ENCODE results near the gene PPP1R36.
"Not testable (repeated sequence)": the region's sequence is repeated elsewhere in the genome, so short reads cannot be mapped to it uniquely, and the experiment has no call there.

PPP1R36 gene

DNA sequence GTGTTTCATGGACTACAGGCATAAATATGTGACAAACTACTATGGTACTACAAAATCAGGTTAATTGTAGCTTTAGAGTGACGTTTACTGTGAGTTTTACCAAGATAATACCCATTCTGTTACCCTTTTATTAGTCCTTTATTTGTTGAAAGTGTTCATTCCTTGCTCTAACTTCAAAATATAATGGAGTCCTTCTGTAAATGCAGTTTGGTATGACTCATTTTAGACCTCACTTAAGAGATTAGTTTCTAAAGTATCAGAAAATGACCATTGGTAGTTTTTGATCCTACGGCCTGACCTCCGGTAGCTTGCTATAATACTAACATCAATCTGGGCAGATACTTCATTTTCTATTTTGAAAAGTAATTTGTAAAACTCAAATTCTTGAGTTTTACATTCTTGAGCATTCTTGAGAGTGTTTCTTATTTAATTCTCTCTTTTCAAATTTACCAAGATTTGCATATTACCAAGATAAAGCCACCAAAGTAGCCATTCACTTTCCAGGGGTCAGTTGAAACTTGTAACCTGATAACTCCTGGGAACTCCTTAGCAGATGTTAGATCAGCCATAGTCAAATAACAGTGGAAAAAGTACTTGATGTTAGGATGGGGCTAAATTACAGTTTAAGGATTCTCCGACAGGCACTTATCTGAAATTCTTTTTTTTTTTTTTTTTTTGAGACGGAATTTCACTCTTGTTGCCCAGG lies 5.0 kb upstream of the PPP1R36 start:
- Histone ChIP-seq H3K4me1 (ENCODE audit: control insufficient read depth, insufficient read depth, low read length, poor library complexity, severe bottlenecking) (peaks cover 5% of the 10 kb centered on the region), H3K27ac (ENCODE audit: low read depth, low read length, severe bottlenecking) (no peak overlapping the region)

DNA sequence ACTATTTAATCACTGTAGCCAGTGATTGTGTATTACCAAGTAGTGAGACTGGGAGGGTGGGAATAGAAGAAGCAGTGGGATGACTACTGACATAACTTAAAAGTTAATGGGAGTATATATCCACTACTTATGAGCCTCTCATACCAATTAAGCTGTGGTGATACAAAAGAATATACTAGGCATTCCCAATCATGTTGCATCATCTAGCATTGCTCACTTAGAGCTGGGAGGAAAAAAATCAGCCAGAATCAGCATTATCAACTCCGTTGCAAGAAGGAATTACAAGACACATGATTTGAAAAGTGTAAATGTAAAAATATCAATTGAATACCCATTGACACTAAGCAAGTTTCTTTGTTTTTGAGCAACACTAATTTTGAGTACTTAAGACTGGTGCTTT lies 745 bp upstream of the PPP1R36 start:
- no peak overlapping the region for H3K27ac ChIP-seq (ENCODE audit: low read depth, low read length, severe bottlenecking)

More for the DNA sequence above, 5.0 kb upstream of the PPP1R36 start:
- 50 to 83% methylated on average over 1 of the region's 5 CpGs for WGBS, 2 experiments (ENCODE audit: insufficient coverage in 2 of 2)
- H3K9me3 ChIP-seq (ENCODE audit: control insufficient read depth, low read length), result peaks cover 8% of the 10 kb centered on the region
- H3K4me3 ChIP-seq (ENCODE audit: extremely low read depth, insufficient read depth, low read length, poor library complexity, severe bottlenecking), result peak overlapping the region; percentile 10
- no peaks in the 10 kb centered on the region for H3K36me3 ChIP-seq (ENCODE audit: control insufficient read depth, insufficient read depth, low read length)

DNA sequence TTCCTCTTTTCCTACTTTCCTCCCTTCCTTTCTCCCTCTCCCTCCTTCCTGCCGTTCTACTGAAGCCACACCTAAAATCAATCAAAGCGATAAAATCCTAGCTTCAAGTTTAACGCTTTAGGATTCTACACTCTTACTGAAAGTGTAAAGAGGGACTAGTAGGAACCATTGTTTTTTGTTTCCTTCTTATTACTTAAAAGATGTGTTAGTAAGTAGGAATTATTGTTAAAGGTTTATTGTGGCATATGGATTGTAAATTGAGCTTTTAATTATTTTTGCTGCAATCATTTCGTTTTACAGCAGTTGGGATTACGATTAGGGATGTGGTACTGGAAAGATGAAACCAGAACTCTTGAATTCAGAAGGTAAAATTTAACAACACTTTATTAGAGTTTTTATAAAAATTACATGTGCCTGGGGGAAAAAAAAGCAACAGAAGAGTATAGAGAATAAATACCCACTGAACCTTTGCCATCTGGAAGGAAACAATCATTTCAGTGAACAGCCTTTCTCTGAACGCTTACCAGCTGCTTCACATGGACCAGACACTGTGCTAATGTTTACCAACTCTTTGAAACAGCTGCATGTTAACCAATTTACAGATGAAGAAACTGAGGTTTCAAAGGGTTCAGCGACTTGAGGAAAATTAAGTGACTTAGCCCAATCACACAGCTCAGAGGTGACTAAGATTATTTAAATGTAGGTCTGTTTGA lies 1.0 kb downstream of the PPP1R36 start:
- 92 to 100% methylated on average over 1 to 2 of the region's 7 CpGs for WGBS, 2 experiments (ENCODE audit: insufficient coverage in 2 of 2)
- Histone ChIP-seq H3K9me3 (ENCODE audit: control insufficient read depth, low read length) (no peaks in the 10 kb centered on the region), H3K36me3 (ENCODE audit: control insufficient read depth, insufficient read depth, low read length) (no peaks in the 10 kb centered on the region), H3K27ac (ENCODE audit: low read depth, low read length, severe bottlenecking) (no peak overlapping the region), H3K4me3 (ENCODE audit: extremely low read depth, insufficient read depth, low read length, poor library complexity, severe bottlenecking) (no peak overlapping the region), H3K4me1 (ENCODE audit: control insufficient read depth, insufficient read depth, low read length, poor library complexity, severe bottlenecking) (peaks cover 5% of the 10 kb centered on the region)

More for the DNA sequence above, 745 bp upstream of the PPP1R36 start:
- H3K36me3 ChIP-seq (ENCODE audit: control insufficient read depth, insufficient read depth, low read length), result no peaks in the 10 kb centered on the region
- WGBS, 2 experiments (ENCODE audit: insufficient coverage in 2 of 2), result no CpG with 5 or more reads among the region's 1 CpG
- H3K4me1 ChIP-seq (ENCODE audit: control insufficient read depth, insufficient read depth, low read length, poor library complexity, severe bottlenecking), result peaks cover 5% of the 10 kb centered on the region
- H3K9me3 ChIP-seq (ENCODE audit: control insufficient read depth, low read length), result no peaks in the 10 kb centered on the region
- no peak overlapping the region for H3K4me3 ChIP-seq (ENCODE audit: extremely low read depth, insufficient read depth, low read length, poor library complexity, severe bottlenecking)

- WGBS, 2 experiments (ENCODE audit: insufficient coverage in 2 of 2), result 88% methylated on average over 2 to 4 of the region's 4 CpGs
- no peaks in the 10 kb centered on the region for H3K9me3 ChIP-seq (ENCODE audit: control insufficient read depth, low read length)
- H3K27ac ChIP-seq (ENCODE audit: low read depth, low read length, severe bottlenecking), result no peak overlapping the region
- no peaks in the 10 kb centered on the region for H3K36me3 ChIP-seq (ENCODE audit: control insufficient read depth, insufficient read depth, low read length)
- H3K4me1 ChIP-seq (ENCODE audit: control insufficient read depth, insufficient read depth, low read length, poor library complexity, severe bottlenecking), result peaks cover 9% of the 10 kb centered on the region
- H3K4me3 ChIP-seq (ENCODE audit: extremely low read depth, insufficient read depth, low read length, poor library complexity, severe bottlenecking), result no peak overlapping the region
Measured at GRCh38 chr14:64554556-64554955, 4.8 kb downstream of the PPP1R36 start.

DNA sequence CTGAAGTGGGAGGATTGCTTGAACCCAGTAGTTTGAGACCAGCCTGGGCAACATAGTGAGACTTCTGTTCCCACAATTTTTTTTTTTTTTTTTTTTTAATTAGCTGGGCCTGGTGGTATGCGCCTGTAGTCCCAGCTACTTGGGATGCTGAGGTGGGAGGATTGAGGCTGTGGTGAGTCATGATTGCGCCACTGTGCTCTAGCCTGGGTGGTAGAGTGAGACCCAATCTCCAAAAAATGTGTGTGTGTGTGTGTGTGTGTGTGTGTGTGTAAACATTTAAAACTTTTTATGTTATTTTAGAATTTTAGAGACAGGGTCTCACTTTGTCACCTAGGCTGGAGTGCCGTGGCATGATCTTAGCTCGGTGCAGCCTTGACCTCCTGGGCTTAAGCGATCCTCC lies 6.8 kb downstream of the PPP1R36 start:
- Histone ChIP-seq H3K9me3 (ENCODE audit: control insufficient read depth, low read length) (no peaks in the 10 kb centered on the region), H3K36me3 (ENCODE audit: control insufficient read depth, insufficient read depth, low read length) (no peaks in the 10 kb centered on the region), H3K4me1 (ENCODE audit: control insufficient read depth, insufficient read depth, low read length, poor library complexity, severe bottlenecking) (peaks cover 8% of the 10 kb centered on the region), H3K27ac (ENCODE audit: low read depth, low read length, severe bottlenecking) (no peak overlapping the region), H3K4me3 (ENCODE audit: extremely low read depth, insufficient read depth, low read length, poor library complexity, severe bottlenecking) (no peak overlapping the region)
- 96 to 100% methylated on average over 3 of the region's 5 CpGs for WGBS, 2 experiments (ENCODE audit: insufficient coverage in 2 of 2)

- H3K36me3 ChIP-seq (ENCODE audit: control insufficient read depth, insufficient read depth, low read length); H3K9me3 ChIP-seq (ENCODE audit: control insufficient read depth, low read length); H3K4me3 ChIP-seq (ENCODE audit: extremely low read depth, insufficient read depth, low read length, poor library complexity, severe bottlenecking); H3K27ac ChIP-seq (ENCODE audit: low read depth, low read length, severe bottlenecking); H3K4me1 ChIP-seq (ENCODE audit: control insufficient read depth, insufficient read depth, low read length, poor library complexity, severe bottlenecking): not testable (repeated sequence)
- WGBS, 2 experiments (ENCODE audit: insufficient coverage in 2 of 2), result 87 to 100% methylated on average over 2 of the region's 2 CpGs
Measured at GRCh38 chr14:64558216-64558615, 8.5 kb downstream of the PPP1R36 start.

DNA sequence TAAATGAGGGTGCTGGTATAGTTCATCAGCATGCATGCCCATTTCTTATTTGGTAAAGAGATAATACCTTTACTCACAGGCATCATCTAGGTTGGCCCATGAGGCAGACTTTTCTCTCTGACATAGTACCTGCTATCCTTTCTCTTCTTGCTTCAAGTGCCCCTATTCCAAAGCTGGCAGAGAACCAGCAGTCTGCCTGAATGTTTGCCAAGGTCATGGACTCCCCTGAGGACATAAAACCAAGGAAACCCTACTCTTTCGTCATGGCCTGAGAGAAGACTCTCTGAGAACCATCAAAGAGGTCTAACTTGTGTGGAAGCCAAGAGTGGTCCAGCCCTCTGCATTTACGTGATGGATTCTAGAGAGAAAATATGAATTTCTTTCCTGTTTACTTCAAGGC lies 11.9 kb downstream of the PPP1R36 start:
- WGBS, 2 experiments (ENCODE audit: insufficient coverage in 2 of 2), result 84 to 92% methylated on average over 2 of the region's 2 CpGs
- H3K27ac ChIP-seq (ENCODE audit: low read depth, low read length, severe bottlenecking), result no peak overlapping the region
- H3K9me3 ChIP-seq (ENCODE audit: control insufficient read depth, low read length), result no peaks in the 10 kb centered on the region
- H3K36me3 ChIP-seq (ENCODE audit: control insufficient read depth, insufficient read depth, low read length), result no peaks in the 10 kb centered on the region
- H3K4me1 ChIP-seq (ENCODE audit: control insufficient read depth, insufficient read depth, low read length, poor library complexity, severe bottlenecking), result peaks cover 10% of the 10 kb centered on the region
- no peak overlapping the region for H3K4me3 ChIP-seq (ENCODE audit: extremely low read depth, insufficient read depth, low read length, poor library complexity, severe bottlenecking)

- no peaks in the 10 kb centered on the region for H3K9me3 ChIP-seq (ENCODE audit: control insufficient read depth, low read length)
- H3K4me3 ChIP-seq (ENCODE audit: extremely low read depth, insufficient read depth, low read length, poor library complexity, severe bottlenecking), result no peak overlapping the region
- H3K36me3 ChIP-seq (ENCODE audit: control insufficient read depth, insufficient read depth, low read length), result no peaks in the 10 kb centered on the region
- H3K27ac ChIP-seq (ENCODE audit: low read depth, low read length, severe bottlenecking), result no peak overlapping the region
- H3K4me1 ChIP-seq (ENCODE audit: control insufficient read depth, insufficient read depth, low read length, poor library complexity, severe bottlenecking), result peaks cover 14% of the 10 kb centered on the region
Measured at GRCh38 chr14:64562436-64562835, 12.7 kb downstream of the PPP1R36 start.

GRCh38 chr14:64563696-64564095 lies 13.9 kb downstream of the PPP1R36 start:
- Histone ChIP-seq H3K4me1 (ENCODE audit: control insufficient read depth, insufficient read depth, low read length, poor library complexity, severe bottlenecking) (peaks cover 20% of the 10 kb centered on the region), H3K9me3 (ENCODE audit: control insufficient read depth, low read length) (no peaks in the 10 kb centered on the region), H3K27ac (ENCODE audit: low read depth, low read length, severe bottlenecking) (no peak overlapping the region), H3K4me3 (ENCODE audit: extremely low read depth, insufficient read depth, low read length, poor library complexity, severe bottlenecking) (no peak overlapping the region), H3K36me3 (ENCODE audit: control insufficient read depth, insufficient read depth, low read length) (no peaks in the 10 kb centered on the region)
- WGBS, 2 experiments (ENCODE audit: insufficient coverage in 2 of 2), result 97 to 100% methylated on average over 2 to 4 of the region's 6 CpGs

GRCh38 chr14:64566651-64567122 lies 16.9 kb downstream of the PPP1R36 start:
- H3K27ac ChIP-seq (ENCODE audit: low read depth, low read length, severe bottlenecking), result peak overlapping the region; percentile 60
- no peak overlapping the region for H3K4me3 ChIP-seq (ENCODE audit: extremely low read depth, insufficient read depth, low read length, poor library complexity, severe bottlenecking)
- H3K9me3 ChIP-seq (ENCODE audit: control insufficient read depth, low read length), result no peaks in the 10 kb centered on the region
- WGBS, 2 experiments (ENCODE audit: insufficient coverage in 2 of 2), result no CpG with 5 or more reads among the region's 5 CpGs
- H3K36me3 ChIP-seq (ENCODE audit: control insufficient read depth, insufficient read depth, low read length), result no peaks in the 10 kb centered on the region
- H3K4me1 ChIP-seq (ENCODE audit: control insufficient read depth, insufficient read depth, low read length, poor library complexity, severe bottlenecking), result peaks cover 27% of the 10 kb centered on the region

GRCh38 chr14:64569138-64569631 lies 19.4 kb downstream of the PPP1R36 start:
- peaks cover 27% of the 10 kb centered on the region for H3K4me1 ChIP-seq (ENCODE audit: control insufficient read depth, insufficient read depth, low read length, poor library complexity, severe bottlenecking)
- WGBS, 2 experiments (ENCODE audit: insufficient coverage in 2 of 2), result 0 to 43% methylated on average over 2 to 3 of the region's 3 CpGs
- H3K36me3 ChIP-seq (ENCODE audit: control insufficient read depth, insufficient read depth, low read length), result no peaks in the 10 kb centered on the region
- peak overlapping the region; percentile 83 for H3K27ac ChIP-seq (ENCODE audit: low read depth, low read length, severe bottlenecking)
- no peak overlapping the region for H3K4me3 ChIP-seq (ENCODE audit: extremely low read depth, insufficient read depth, low read length, poor library complexity, severe bottlenecking)
- H3K9me3 ChIP-seq (ENCODE audit: control insufficient read depth, low read length), result no peaks in the 10 kb centered on the region
